ENCODE measurements around the gene ANO4. TPM values are rescaled to one million over a fixed set of nuclear protein-coding genes. Genes with fewer than 3 reads are reported as not detected.

Gene ANO4
- total RNA-seq, 1 experiment from 2014 or later: 5.7 TPM

DNA sequence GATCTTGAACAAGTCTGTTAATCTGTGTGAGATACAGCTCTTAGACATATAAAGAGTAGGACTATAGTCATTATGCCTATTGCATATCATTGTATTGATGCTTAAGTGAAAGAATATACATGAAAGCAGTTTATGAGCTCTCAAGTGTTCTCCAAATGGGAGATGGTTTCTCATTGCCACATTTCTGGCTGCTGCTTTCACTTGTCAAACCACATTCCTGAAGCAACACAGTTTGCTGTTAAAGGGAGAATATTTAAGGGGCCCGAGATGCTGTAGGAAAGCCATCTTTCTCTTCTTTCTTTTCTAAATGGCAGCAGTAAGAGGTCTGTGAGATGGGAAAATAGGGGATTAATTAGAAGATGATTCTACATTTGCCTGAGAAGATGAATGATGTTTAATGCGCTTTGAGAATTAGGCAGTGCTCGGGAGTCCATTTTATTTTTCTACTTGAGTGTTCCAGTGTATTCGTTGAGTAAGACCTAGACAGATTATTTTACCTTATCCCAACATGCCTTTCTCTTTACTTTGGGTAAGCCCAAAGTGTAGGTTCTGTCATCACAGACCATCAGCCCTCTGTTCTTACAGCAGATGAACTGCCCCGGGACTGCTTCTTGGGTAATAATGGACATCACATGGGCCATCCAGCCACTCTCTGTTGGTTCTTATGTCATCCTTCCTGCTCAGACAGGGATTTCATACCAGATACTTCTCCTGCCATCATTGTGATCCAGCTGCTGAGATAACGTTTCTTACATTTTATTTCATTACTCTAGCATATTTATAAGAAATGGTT, 35.6 kb downstream of the ANO4 start:
- no peak overlapping the region for H3K23ac ChIP-seq (ENCODE audit: insufficient read length, low read depth, low read length)
- no peak overlapping the region for H2BK12ac ChIP-seq (ENCODE audit: insufficient read length, low read depth, low read length)
- H3K18ac ChIP-seq (ENCODE audit: insufficient read length, low read depth, low read length): no peak overlapping the region
- no peaks in the 10 kb centered on the region for H3K23me2 ChIP-seq (ENCODE audit: insufficient read length, low read depth, low read length, poor library complexity, severe bottlenecking)
- no peaks in the 10 kb centered on the region for H3K79me2 ChIP-seq (ENCODE audit: insufficient read depth, low read length)
- no peaks in the 10 kb centered on the region; the same call in 1 of the 2 replicates for H3K27me3 Mint-ChIP-seq (ENCODE audit: low read depth)
- H4K8ac ChIP-seq (replicated peaks; ENCODE audit: insufficient read length, low read depth, low read length): no peak overlapping the region
- H3K4me2 ChIP-seq (ENCODE audit: insufficient read depth, insufficient read length, low read length): no peak overlapping the region
- H2AK5ac ChIP-seq (ENCODE audit: insufficient read length, low read length): no peak overlapping the region
- H3K79me1 ChIP-seq (ENCODE audit: insufficient read depth, low read depth, low read length, poor library complexity, severe bottlenecking): no peaks in the 10 kb centered on the region
- peaks cover 3 to 7% of the 10 kb centered on the region in 2 experiments; a peak in 3 of 4 replicates for H3K4me1 Mint-ChIP-seq
- no peaks in the 10 kb centered on the region for H3K36me3 Mint-ChIP-seq (ENCODE audit: insufficient read depth in 1 of 3, low read depth in 3 of 3)
- no peak overlapping the region for H3K4ac ChIP-seq (ENCODE audit: low read depth, low read length)
- H2BK120ac ChIP-seq (ENCODE audit: low read depth, low read length, poor library complexity, severe bottlenecking): no peak overlapping the region
- H3K56ac ChIP-seq (ENCODE audit: insufficient read length, low read depth, low read length): no peak overlapping the region
- H3K9me3 Mint-ChIP-seq: no peaks in the 10 kb centered on the region
- no peaks in the 10 kb centered on the region for H3K9me3 ChIP-seq (ENCODE audit: control insufficient read depth, low read depth, low read length)
- H4K5ac ChIP-seq (ENCODE audit: insufficient read length, low read depth, low read length): no peak overlapping the region
- H2BK5ac ChIP-seq (ENCODE audit: insufficient read length, low read length): no peak overlapping the region
- no CpG with 5 or more reads among the region's 6 CpGs for WGBS (ENCODE audit: extremely low coverage, insufficient read length, low lambda C conversion rate)
- TF ChIP-seq, protein P1, sequence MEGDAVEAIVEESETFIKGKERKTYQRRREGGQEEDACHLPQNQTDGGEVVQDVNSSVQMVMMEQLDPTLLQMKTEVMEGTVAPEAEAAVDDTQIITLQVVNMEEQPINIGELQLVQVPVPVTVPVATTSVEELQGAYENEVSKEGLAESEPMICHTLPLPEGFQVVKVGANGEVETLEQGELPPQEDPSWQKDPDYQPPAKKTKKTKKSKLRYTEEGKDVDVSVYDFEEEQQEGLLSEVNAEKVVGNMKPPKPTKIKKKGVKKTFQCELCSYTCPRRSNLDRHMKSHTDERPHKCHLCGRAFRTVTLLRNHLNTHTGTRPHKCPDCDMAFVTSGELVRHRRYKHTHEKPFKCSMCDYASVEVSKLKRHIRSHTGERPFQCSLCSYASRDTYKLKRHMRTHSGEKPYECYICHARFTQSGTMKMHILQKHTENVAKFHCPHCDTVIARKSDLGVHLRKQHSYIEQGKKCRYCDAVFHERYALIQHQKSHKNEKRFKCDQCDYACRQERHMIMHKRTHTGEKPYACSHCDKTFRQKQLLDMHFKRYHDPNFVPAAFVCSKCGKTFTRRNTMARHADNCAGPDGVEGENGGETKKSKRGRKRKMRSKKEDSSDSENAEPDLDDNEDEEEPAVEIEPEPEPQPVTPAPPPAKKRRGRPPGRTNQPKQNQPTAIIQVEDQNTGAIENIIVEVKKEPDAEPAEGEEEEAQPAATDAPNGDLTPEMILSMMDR (conservative IDR thresholded peaks at IDR 0.05): no peak
- no peaks in the 10 kb centered on the region for H3K27me3 ChIP-seq (ENCODE audit: insufficient read depth, low read length)
- H3K9ac ChIP-seq (ENCODE audit: extremely low read depth, insufficient read length, low read length): no peak overlapping the region
- H2AFZ ChIP-seq (ENCODE audit: low read length): no peak overlapping the region
- H3K4me3 Mint-ChIP-seq: no peak overlapping the region
- no peak for DNase-seq
- H2BK20ac ChIP-seq (ENCODE audit: low read depth, low read length, poor library complexity, severe bottlenecking): no peak overlapping the region
- H2BK15ac ChIP-seq (ENCODE audit: low read depth, low read length): no peak overlapping the region
- H3K4me1 ChIP-seq (ENCODE audit: insufficient read depth, low read length): no peaks in the 10 kb centered on the region
- H3K14ac ChIP-seq (ENCODE audit: insufficient read depth, low read length): no peak overlapping the region
- no peak overlapping the region for H4K91ac ChIP-seq (ENCODE audit: insufficient read length, low read depth, low read length)
- no peak overlapping the region for H3K27ac ChIP-seq (ENCODE audit: insufficient read length, low read depth, low read length)
- H3K27ac Mint-ChIP-seq: no peak overlapping the region; a peak in 1 of 7 replicates
- H4K20me1 ChIP-seq (ENCODE audit: control insufficient read depth, insufficient read depth, insufficient read length): no peaks in the 10 kb centered on the region
- H3T11ph ChIP-seq (ENCODE audit: low read length): no peak overlapping the region
